Transverse colon (tissue), 4 donors: ENCODE results near the gene DMD. TPM values are rescaled to one million over a fixed set of nuclear protein-coding genes. Genes with fewer than 3 reads are reported as not detected.

Experiments used
- DNase-seq: peaks from one replicate; pipeline ENCODE4 v3.0.0-alpha.2; 2019
- H3K27ac ChIP-seq, 4 donors: fragments of 200-600 bp; sonication (generic); 2 replicates each; pipeline ENCODE4 v1.5.1; 2016 to 2018; ENCODE audit warnings: inconsistent platforms in 4 of 4
- H3K27me3 ChIP-seq: fragments of 200-600 bp; sonication (generic); 2 replicates; pipeline ENCODE4 v1.5.1; 2017; ENCODE audit warnings: inconsistent platforms
- H3K36me3 ChIP-seq, 4 donors: fragments of 200-600 bp; sonication (generic); 2 replicates each; pipeline ENCODE4 v1.5.1; 2017 to 2019; ENCODE audit warnings: inconsistent platforms in 4 of 4
- H3K4me1 ChIP-seq, 4 donors: fragments of 200-600 bp; sonication (generic); 2 replicates each; pipeline ENCODE4 v1.5.1; 2017 to 2020; ENCODE audit warnings: inconsistent platforms in 4 of 4
- H3K4me3 ChIP-seq, 4 donors: fragments of 200-600 bp; sonication (generic); 1 replicate in 1 of 4; 2 replicates in 3 of 4; pipeline versions ENCODE4 v1.5.1 to v1.6.1; 2017 to 2019; ENCODE audit warnings: inconsistent platforms in 4 of 4
- H3K9me3 ChIP-seq, 2 donors: fragments of 200-600 bp; sonication (generic); 2 replicates each; pipeline ENCODE4 v1.5.1; 2017 to 2019; ENCODE audit warnings: inconsistent platforms in 2 of 2
- EP300 ChIP-seq: sonication (generic); formaldehyde crosslinking; IDR thresholded peaks from one replicate; pipeline ENCODE4 v1.6.1; 2017; ENCODE audit warnings: antibody characterized with exemption, low read depth
- POLR2A ChIP-seq: fragments of 450-650 bp; IDR thresholded peaks from one replicate; pipeline ENCODE4 v1.6.1; 2016; ENCODE audit warnings: antibody characterized with exemption, mild to moderate bottlenecking, moderate library complexity
- POLR2AphosphoS5 ChIP-seq, 3 donors: sonication (generic); formaldehyde crosslinking; IDR thresholded peaks; one replicate each; pipeline ENCODE4 v1.6.1; 2016; ENCODE audit warnings: antibody characterized with exemption in 3 of 3
- WGBS, 2 donors: methylation state at CpG; one replicate each; pipeline ENCODE4 v1.1.5; 2018; ENCODE audit warnings: low coverage in 1 of 2; 5-methylcytosine and 5-hydroxymethylcytosine counted together
- in situ Hi-C, 4 donors: fragments of 200-750 bp; cut with MboI; loops; one replicate each; pipeline versions ENCODE4 v1.15.0 to v1.15.1; 2017; ENCODE audit warnings: low sequenced_read_pairs in 3 of 4, low pct_ligation_motif_present in 1 of 4, low pct_unique_long_range_greater_than_20kb in 1 of 4
- intact Hi-C: fragments of 100-400 bp; cut with DNase I; formaldehyde crosslinking; loops from one replicate; pipeline ENCODE4 v1.15.1; 2023; ENCODE audit warnings: low total_unique reads
- total RNA-seq, 4 donors: library from RNA; depleted of rRNA; stranded (reverse); fragments of >200 nt; gene quantifications; one replicate each; pipeline ENCODE4 v1.1.0, GENCODE V29; 2016
- TF ChIP-seq, protein P1 (sequence below), 5 experiments: fragments of 200-600 bp in 3 of 5; fragments of 450-650 bp in 2 of 5; sonication (generic) in 3 of 5; IDR thresholded peaks; 1 replicate in 2 of 5; 2 replicates in 3 of 5; pipeline ENCODE4 v1.5.1; 2016 to 2017; ENCODE audit warnings: antibody characterized with exemption in 5 of 5, inconsistent platforms in 3 of 5, mild to moderate bottlenecking in 2 of 5, moderate library complexity in 1 of 5

Gene DMD
- total RNA-seq, 4 donors from 2014 or later: 20.9 to 44.6 (median 32.5) TPM

DNA sequence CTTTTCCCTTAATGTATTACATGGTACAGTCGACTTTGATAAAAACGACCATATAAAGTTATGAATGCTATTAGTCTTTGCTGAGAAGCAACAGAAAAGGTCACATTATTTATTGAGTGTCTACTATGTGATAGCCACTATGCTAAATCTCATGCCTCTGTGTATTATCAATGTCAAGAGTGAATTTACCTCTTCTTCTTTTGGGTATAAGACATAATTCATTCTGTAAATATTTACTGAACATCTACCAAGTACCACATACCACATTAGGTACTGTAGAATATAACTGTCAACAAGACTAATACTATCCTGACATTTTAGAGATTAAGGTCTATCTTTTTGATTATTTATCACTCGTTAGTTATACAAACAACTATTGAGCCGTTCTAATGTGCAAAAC lies 1870.8 kb downstream of the DMD start:
- in situ Hi-C loops: no loop called here
- H3K27ac ChIP-seq: no peak overlapping the region
- intact Hi-C loops: no loop called here
- no peaks in the 10 kb centered on the region for H3K27me3 ChIP-seq
- no peaks in the 10 kb centered on the region for H3K9me3 ChIP-seq
- no peaks in the 10 kb centered on the region for H3K36me3 ChIP-seq
- no peak overlapping the region for H3K4me3 ChIP-seq
- 31 to 58% methylated on average over 2 to 4 of the region's 4 CpGs for WGBS, 2 donors
- no peak for DNase-seq
- H3K4me1 ChIP-seq: no peaks in the 10 kb centered on the region
- TF ChIP-seq POLR2AphosphoS5 (IDR thresholded peaks at IDR 0.05) (peak in 2 of 3 donors; percentile 28 to 57), EP300 (no peak)

DNA sequence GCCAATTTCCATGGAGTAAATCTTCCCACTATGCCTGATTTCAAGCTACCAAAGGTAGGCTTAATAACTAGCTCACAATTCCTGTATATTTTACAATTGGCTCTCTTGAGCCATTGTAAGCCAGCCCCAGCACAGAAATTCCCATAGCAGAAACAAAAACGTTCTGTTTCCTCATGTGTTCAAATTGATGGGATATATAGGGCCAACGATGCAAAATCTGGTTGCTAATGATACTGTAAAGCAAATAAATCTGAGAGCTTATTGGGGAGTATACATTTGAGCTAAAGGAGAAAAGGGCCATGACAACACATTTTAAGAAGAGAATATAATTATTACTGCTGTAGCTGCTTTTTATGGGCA lies 1872.4 kb downstream of the DMD start:
- Histone ChIP-seq H3K27me3 (no peaks in the 10 kb centered on the region), H3K9me3 (no peaks in the 10 kb centered on the region), H3K4me3 (no peak overlapping the region), H3K36me3 (no peaks in the 10 kb centered on the region), H3K27ac (no peak overlapping the region), H3K4me1 (no peaks in the 10 kb centered on the region)
- in situ Hi-C loops (no loop called here), intact Hi-C loops (no loop called here)
- 44 to 100% methylated on average over 1 to 2 of the region's 2 CpGs for WGBS, 2 donors
- TF ChIP-seq EP300 (no peak), POLR2A (no peak), POLR2AphosphoS5 (IDR thresholded peaks at IDR 0.05) (no peak)
- TF ChIP-seq, protein P1, sequence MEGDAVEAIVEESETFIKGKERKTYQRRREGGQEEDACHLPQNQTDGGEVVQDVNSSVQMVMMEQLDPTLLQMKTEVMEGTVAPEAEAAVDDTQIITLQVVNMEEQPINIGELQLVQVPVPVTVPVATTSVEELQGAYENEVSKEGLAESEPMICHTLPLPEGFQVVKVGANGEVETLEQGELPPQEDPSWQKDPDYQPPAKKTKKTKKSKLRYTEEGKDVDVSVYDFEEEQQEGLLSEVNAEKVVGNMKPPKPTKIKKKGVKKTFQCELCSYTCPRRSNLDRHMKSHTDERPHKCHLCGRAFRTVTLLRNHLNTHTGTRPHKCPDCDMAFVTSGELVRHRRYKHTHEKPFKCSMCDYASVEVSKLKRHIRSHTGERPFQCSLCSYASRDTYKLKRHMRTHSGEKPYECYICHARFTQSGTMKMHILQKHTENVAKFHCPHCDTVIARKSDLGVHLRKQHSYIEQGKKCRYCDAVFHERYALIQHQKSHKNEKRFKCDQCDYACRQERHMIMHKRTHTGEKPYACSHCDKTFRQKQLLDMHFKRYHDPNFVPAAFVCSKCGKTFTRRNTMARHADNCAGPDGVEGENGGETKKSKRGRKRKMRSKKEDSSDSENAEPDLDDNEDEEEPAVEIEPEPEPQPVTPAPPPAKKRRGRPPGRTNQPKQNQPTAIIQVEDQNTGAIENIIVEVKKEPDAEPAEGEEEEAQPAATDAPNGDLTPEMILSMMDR (IDR thresholded peaks at IDR 0.05): no peak
- no peak for DNase-seq

DNA sequence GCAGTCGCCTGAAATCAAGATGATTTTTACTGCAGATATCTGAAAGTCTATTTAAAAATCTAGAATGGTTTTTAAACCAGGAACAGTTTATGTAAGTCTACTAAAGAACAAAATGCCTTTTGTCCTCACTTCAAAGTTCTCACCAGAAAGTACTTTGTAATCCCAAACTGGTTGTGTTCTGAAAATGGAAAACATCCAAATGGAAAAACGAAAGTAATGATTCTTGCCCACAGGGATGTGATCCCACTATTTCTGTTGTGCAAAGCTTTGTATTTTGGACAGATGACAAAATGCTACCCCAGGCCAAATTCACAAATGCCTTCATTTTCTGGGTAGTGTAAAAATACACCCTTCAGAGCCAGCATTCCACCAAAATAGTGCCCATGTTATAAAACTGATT lies 1874.0 kb downstream of the DMD start:
- H3K4me1 ChIP-seq: no peaks in the 10 kb centered on the region
- no peaks in the 10 kb centered on the region for H3K27me3 ChIP-seq
- TF ChIP-seq POLR2AphosphoS5 (IDR thresholded peaks at IDR 0.05): no peak
- no peak for TF ChIP-seq POLR2A
- TF ChIP-seq, protein P1 (IDR thresholded peaks at IDR 0.05): no peak
- TF ChIP-seq EP300: no peak
- H3K36me3 ChIP-seq: no peaks in the 10 kb centered on the region
- intact Hi-C loops (no loop called here), in situ Hi-C loops (no loop called here)
- no peak overlapping the region for H3K27ac ChIP-seq
- H3K4me3 ChIP-seq: no peak overlapping the region
- no peak for DNase-seq
- WGBS, 2 donors: 62% methylated on average over 2 of the region's 2 CpGs; no CpG with 5 or more reads in 1 of the 2 donors
- H3K9me3 ChIP-seq: no peaks in the 10 kb centered on the region

DNA sequence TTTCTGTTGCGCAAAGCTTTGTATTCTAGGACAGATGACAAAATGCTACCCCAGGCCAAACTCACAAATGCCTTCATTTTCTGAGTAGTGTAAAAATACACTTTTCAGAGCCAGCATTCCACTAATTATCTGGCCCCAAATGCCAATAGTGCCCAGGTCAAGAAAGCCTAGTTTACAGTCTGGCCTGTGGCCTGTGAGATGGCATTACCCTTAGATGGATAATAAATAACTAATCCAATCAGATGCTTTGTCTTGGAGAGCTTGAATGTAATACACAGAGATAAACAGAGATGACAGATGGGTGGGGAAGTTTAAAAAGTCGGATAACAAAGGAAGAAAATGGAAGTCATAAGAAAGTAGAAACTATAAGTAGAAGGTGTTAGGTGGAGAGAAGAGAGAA lies 1874.9 kb downstream of the DMD start:
- Histone ChIP-seq H3K27me3 (no peaks in the 10 kb centered on the region), H3K4me1 (no peaks in the 10 kb centered on the region), H3K9me3 (no peaks in the 10 kb centered on the region), H3K4me3 (no peak overlapping the region), H3K27ac (no peak overlapping the region), H3K36me3 (no peaks in the 10 kb centered on the region)
- intact Hi-C loops: no loop called here
- 38 to 66% methylated on average over 1 to 2 of the region's 2 CpGs for WGBS, 2 donors
- in situ Hi-C loops: no loop called here
- no peak for DNase-seq
- TF ChIP-seq POLR2AphosphoS5 (IDR thresholded peaks at IDR 0.05) (no peak), POLR2A (no peak), EP300 (no peak)
- TF ChIP-seq, protein P1 (IDR thresholded peaks at IDR 0.05): no peak

DNA sequence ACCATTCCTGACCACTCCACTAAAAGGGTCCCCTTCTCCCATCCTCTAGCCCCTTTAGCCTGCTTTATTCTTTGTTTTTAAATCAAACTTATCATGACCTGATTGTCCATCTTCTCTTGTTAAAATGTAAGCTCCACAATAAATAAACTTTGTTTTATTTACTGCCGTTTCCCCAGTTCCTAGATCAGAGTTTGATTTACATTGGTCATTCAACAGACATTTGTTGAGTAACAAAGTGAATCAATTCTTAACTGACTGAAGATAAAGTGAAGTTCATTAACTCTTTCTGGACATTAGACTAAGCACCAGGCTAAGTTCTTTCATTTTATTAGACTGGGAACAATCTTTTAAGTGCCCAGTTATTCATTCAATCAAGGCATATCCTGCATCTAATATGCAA lies 1876.4 kb downstream of the DMD start:
- no peaks in the 10 kb centered on the region for H3K36me3 ChIP-seq
- 80% methylated on average over 1 of the region's 1 CpG; no CpG with 5 or more reads in 1 of the 2 donors for WGBS, 2 donors
- no peaks in the 10 kb centered on the region for H3K4me1 ChIP-seq
- no peak for DNase-seq
- TF ChIP-seq POLR2A: no peak
- TF ChIP-seq EP300: no peak
- TF ChIP-seq, protein P1 (IDR thresholded peaks at IDR 0.05): no peak
- no peak for TF ChIP-seq POLR2AphosphoS5 (IDR thresholded peaks at IDR 0.05)
- no peaks in the 10 kb centered on the region for H3K9me3 ChIP-seq
- H3K4me3 ChIP-seq: no peak overlapping the region
- H3K27me3 ChIP-seq: no peaks in the 10 kb centered on the region
- intact Hi-C loops (no loop called here), in situ Hi-C loops (no loop called here)
- H3K27ac ChIP-seq: no peak overlapping the region
